Coronary artery (tissue), 2 donors: ENCODE results near the gene PACSIN2.

Experiments
- DNase-seq: peaks from one replicate; pipeline ENCODE4 v3.0.0-alpha.2; 2017; ENCODE audit warnings: low spot score
- H3K27ac ChIP-seq, 2 donors: fragments of 200-600 bp; sonication (generic); one replicate each; pipeline ENCODE4 v1.5.1; 2016 to 2019
- H3K4me3 ChIP-seq: fragments of 200-600 bp; sonication (generic); 2 replicates; pipeline ENCODE4 v1.5.1; 2016; ENCODE audit warnings: mild to moderate bottlenecking, moderate library complexity
- TF ChIP-seq, protein P1 (sequence below): fragments of 200-600 bp; sonication (generic); IDR thresholded peaks from one replicate; pipeline ENCODE4 v1.5.1; 2019; ENCODE audit warnings: antibody characterized with exemption

PACSIN2 gene

GRCh38 chr22:42833104-42833503 is 181.8 kb downstream of the PACSIN2 start:
- no peak overlapping the region for H3K27ac ChIP-seq
- H3K4me3 ChIP-seq = no peak overlapping the region
- TF ChIP-seq, protein P1, sequence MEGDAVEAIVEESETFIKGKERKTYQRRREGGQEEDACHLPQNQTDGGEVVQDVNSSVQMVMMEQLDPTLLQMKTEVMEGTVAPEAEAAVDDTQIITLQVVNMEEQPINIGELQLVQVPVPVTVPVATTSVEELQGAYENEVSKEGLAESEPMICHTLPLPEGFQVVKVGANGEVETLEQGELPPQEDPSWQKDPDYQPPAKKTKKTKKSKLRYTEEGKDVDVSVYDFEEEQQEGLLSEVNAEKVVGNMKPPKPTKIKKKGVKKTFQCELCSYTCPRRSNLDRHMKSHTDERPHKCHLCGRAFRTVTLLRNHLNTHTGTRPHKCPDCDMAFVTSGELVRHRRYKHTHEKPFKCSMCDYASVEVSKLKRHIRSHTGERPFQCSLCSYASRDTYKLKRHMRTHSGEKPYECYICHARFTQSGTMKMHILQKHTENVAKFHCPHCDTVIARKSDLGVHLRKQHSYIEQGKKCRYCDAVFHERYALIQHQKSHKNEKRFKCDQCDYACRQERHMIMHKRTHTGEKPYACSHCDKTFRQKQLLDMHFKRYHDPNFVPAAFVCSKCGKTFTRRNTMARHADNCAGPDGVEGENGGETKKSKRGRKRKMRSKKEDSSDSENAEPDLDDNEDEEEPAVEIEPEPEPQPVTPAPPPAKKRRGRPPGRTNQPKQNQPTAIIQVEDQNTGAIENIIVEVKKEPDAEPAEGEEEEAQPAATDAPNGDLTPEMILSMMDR = no peak
- DNase-seq = no peak

DNA sequence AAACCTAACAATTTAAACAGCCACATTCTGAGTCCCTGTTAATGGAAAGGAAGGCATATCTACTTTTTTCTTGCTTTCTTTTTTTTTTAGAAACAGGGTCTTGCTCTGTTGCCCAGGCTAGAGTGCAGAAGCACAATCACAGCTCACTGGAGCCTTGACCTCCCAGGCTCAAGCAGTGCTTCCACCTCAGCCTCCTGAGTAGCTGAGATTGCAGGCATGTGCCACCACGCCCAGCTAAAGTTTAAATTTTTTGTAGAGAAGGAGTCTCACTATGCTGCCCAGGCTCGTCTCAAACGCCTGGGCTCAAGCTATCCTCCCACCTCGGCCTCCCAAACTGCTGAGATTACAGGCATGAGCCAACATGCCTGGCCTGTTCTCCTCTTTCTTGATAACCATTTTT is 183.2 kb downstream of the PACSIN2 start:
- TF ChIP-seq, protein P1 = no peak
- Histone ChIP-seq H3K4me3 (no peak overlapping the region), H3K27ac (no peak overlapping the region)
- no peak for DNase-seq

DNA sequence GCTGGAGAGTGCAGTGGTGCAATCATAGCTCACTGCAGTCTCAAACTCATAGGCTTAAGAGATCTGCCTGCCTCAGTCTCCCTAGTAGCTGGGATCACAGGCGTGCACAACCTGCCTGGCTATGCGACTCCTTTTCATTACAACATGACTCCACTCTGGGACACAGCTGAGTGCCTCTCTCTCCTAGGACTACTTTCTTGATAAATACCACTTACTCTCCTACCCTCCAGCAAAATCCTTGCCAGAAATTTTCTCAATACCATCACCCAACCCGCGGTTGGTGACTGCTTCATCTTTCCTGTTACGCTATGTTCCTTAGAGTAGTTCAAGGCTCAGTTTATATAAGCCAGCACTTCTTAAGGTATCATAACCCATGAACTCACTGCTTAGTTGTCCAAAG is 184.8 kb downstream of the PACSIN2 start:
- DNase-seq = no peak
- no peak overlapping the region for H3K4me3 ChIP-seq
- TF ChIP-seq, protein P1 = no peak
- no peak overlapping the region for H3K27ac ChIP-seq

DNA sequence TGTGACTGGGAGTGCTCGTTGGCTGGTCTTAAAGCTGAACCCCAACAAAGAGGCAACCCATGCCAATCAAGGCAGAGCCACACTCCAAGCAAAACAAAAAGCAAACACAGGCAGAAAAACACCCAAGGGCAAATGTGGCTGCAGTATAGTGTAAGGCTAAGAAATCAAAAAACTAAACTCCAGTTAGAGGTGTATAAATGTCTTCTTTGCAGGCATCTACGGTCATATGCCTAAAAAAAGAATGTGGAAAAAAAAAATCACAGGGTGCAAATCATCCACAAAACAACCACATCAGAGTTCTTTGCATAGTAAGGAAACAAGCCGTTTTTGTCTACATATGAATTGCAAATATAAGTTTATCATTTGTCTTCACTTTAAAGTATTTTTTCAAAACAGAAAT is 185.6 kb downstream of the PACSIN2 start:
- DNase-seq = no peak
- Histone ChIP-seq H3K4me3 (no peak overlapping the region), H3K27ac (no peak overlapping the region)
- TF ChIP-seq, protein P1 = no peak

GRCh38 chr22:42825796-42826195 is 189.2 kb downstream of the PACSIN2 start:
- Histone ChIP-seq H3K27ac (no peak overlapping the region), H3K4me3 (no peak overlapping the region)
- DNase-seq = no peak
- TF ChIP-seq, protein P1 = no peak

DNA sequence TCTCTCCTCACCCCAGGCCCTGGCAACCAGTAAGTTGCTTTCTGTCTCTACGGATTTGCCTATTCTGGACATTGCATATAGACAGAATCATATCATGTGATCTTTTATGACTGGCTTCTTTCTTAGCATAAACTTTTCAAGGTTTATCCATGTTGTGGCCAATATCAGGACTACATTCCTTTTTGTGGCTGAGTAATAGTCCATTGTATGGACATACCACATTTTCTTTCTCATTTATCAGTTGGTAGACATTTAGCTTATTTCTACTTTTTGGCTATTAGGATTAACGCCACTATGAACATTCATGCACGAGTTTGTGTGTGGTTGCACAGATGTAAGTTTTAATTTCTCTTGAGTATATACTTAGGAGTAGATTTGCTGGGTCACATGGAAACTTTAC is 193.6 kb downstream of the PACSIN2 start:
- no peak overlapping the region for H3K4me3 ChIP-seq
- no peak overlapping the region for H3K27ac ChIP-seq
- DNase-seq = no peak
- TF ChIP-seq, protein P1 = no peak

DNA sequence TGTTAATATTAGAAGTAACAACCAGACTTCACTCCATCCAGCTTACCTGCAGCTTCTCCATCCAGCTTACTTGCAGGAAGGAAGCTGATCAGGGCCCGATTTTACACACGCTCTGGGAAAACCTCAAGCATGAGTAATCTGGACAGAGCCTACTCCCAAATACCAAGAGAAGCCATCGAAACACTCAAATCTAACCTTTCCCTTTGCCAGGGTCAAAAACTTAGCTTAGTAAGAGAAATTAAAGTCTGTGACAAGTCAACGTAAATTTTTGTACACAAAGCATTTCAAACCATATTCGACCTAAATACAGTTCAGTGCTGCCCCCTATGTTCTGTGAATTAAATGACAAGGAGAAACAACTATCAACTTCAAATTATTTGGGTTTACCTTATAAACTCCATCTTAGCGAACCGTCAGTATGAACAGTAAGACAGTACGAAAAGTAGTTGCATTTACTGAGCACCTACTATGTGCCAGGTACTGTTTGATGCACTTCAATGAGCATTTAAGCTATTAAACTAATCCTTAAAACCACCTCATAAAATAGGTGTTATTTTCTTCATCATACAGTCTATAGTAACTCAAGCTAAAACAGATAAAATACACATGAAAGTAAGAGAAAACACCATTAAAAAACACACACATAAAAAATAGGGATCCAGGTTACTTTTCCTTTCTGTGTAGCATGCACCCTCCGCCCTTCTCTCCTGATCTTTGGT is 194.7 kb downstream of the PACSIN2 start:
- TF ChIP-seq, protein P1 = no peak
- no peak for DNase-seq
- H3K27ac ChIP-seq = no peak overlapping the region
- H3K4me3 ChIP-seq = no peak overlapping the region
